HEK293T (cell line): ENCODE measurements around the gene HEG1.

Source experiments
- CTCF ChIA-PET: fragments of 350-600 bp; formaldehyde crosslinking; extraction: SDS; loops from one replicate; lab custom pipeline; 2021; ENCODE audit warnings: antibody characterized with exemption, inconsistent platforms; lab: Yijun Ruan, JAX
- POLR2A ChIA-PET: fragments of 350-600 bp; formaldehyde crosslinking; extraction: SDS; loops from one replicate; lab custom pipeline; 2020; ENCODE audit warnings: antibody characterized with exemption, inconsistent platforms; lab: Yijun Ruan, JAX
- DNase-seq: peaks from one replicate; pipeline ENCODE4 v3.0.0; 2012; ENCODE audit warnings: mixed read lengths; ENCODE audit errors: extremely low spot score
- ARNT ChIP-seq: fragments of 450-650 bp; IDR thresholded peaks from 2 replicates; pipeline ENCODE4 v1.6.1; 2017; ENCODE audit warnings: mild to moderate bottlenecking
- BHLHE40 ChIP-seq: fragments of 450-650 bp; IDR thresholded peaks from 2 replicates; pipeline ENCODE4 v1.6.1; 2016; ENCODE audit warnings: mild to moderate bottlenecking, moderate library complexity, borderline replicate concordance
- CTBP1 ChIP-seq: fragments of 450-650 bp; IDR thresholded peaks from 2 replicates; pipeline ENCODE4 v1.6.1; 2016; ENCODE audit warnings: borderline replicate concordance
- ELF4 ChIP-seq: fragments of 450-650 bp; IDR thresholded peaks from 2 replicates; pipeline ENCODE4 v1.6.1; 2017; ENCODE audit warnings: antibody characterized with exemption
- FOXA1 ChIP-seq: fragments of 450-650 bp; IDR thresholded peaks from 2 replicates; pipeline ENCODE4 v1.6.1; 2016; ENCODE audit warnings: mild to moderate bottlenecking
- FOXK2 ChIP-seq: fragments of 450-650 bp; IDR thresholded peaks from 2 replicates; pipeline ENCODE4 v1.6.1; 2016; ENCODE audit warnings: mild to moderate bottlenecking
- FOXM1 ChIP-seq: fragments of 450-650 bp; IDR thresholded peaks from 2 replicates; pipeline ENCODE4 v1.6.1; 2017; ENCODE audit warnings: mild to moderate bottlenecking, borderline replicate concordance
- HDGF ChIP-seq: fragments of 450-650 bp; IDR thresholded peaks from 2 replicates; pipeline ENCODE4 v1.6.1; 2017; ENCODE audit warnings: antibody characterized with exemption, borderline replicate concordance
- L3MBTL2 ChIP-seq: fragments of 450-650 bp; conservative IDR thresholded peaks from 2 replicates; pipeline ENCODE4 v1.6.1; 2016; ENCODE audit warnings: mild to moderate bottlenecking
- LEF1 ChIP-seq: fragments of 450-650 bp; IDR thresholded peaks from 2 replicates; pipeline ENCODE4 v1.6.1; 2017; ENCODE audit warnings: mild to moderate bottlenecking, borderline replicate concordance
- NFRKB ChIP-seq: fragments of 450-650 bp; IDR thresholded peaks from 2 replicates; pipeline ENCODE4 v1.6.1; 2016; ENCODE audit warnings: mild to moderate bottlenecking, moderate library complexity
- SP1 ChIP-seq: fragments of 450-650 bp; IDR thresholded peaks from 2 replicates; pipeline ENCODE4 v1.6.1; 2017
- SUZ12 ChIP-seq: fragments of 450-650 bp; IDR thresholded peaks from 2 replicates; pipeline ENCODE4 v1.6.1; 2016; ENCODE audit warnings: mild to moderate bottlenecking
- TARDBP ChIP-seq: fragments of 450-650 bp; IDR thresholded peaks from 2 replicates; pipeline ENCODE4 v1.6.1; 2016
- ZNF384 ChIP-seq: fragments of 450-650 bp; IDR thresholded peaks from 2 replicates; pipeline ENCODE4 v1.6.1; 2016
- TF ChIP-seq, protein P1 (sequence below): fragments of 450-650 bp; IDR thresholded peaks from 2 replicates; pipeline ENCODE4 v1.6.1; 2016

HEG1 gene

DNA sequence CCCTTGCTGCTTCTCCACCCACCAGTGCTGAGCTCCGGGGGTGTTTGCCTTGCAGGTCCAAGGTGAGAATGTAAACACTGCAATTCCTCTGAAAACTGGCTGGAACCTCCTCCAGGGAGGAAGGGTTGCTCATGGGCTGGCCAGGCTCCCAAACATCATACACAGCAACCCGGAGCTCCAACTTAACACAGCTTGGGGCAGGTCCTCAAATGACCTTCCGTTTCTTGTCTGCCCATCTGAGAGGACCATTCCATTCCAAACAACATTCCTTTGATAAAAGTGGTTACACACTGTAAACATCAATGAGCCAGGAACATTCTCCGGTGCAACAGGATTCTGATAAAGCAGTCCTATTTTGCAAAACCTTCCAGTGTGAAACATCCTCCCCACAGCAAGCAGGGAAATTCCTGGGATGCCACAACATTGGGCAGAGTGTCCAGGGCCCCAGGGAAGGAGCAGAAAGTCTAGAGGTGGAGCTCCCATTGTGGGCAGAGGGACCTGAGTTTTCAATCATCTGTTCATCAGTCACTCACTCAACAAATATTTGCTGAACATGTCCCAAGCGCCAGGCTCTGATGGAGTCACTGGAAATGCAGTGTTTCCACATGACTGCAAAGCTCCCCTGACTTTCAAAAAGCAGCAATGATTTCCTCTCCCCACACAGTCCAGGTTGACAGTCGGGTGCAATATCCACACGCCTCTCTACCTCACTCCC lies 7.3 kb upstream of the HEG1 start:
- POLR2A ChIA-PET = no interaction called here
- no peak for DNase-seq
- no peak for TF ChIP-seq FOXA1
- no peak for TF ChIP-seq L3MBTL2
- TF ChIP-seq FOXK2 = no peak
- CTCF ChIA-PET = no interaction called here

DNA sequence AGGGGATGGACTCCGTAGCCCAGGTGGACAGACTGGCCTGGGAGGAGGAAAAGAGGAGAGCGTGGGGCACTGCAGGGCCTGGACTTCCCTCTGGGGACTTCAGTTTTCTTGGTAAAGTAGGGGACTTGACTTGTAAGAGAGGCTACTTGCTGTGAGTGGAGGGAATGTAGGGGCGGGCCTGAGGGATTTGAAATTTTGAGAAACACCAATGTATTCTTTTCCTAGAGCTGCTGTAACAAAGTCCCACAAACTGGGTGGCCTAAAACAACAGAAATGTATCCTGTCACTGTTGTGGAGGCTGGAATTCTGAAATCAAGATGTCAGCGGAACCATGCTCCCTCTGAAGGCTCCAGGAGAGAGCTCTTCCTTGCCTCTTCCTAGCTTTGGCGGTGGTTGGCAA lies 5.8 kb upstream of the HEG1 start:
- DNase-seq = no peak
- TF ChIP-seq HDGF = no peak
- TF ChIP-seq L3MBTL2 = no peak
- TF ChIP-seq SUZ12 = no peak
- TF ChIP-seq CTBP1 = no peak
- TF ChIP-seq ARNT = no peak
- CTCF ChIA-PET = no interaction called here
- POLR2A ChIA-PET = no interaction called here

- no peak for DNase-seq
- ChIA-PET CTCF (no interaction called here), POLR2A (no interaction called here)
- TF ChIP-seq TARDBP (no peak), NFRKB (no peak), SP1 (no peak), FOXM1 (no peak), BHLHE40 (no peak), SUZ12 (no peak), FOXK2 (no peak), CTBP1 (no peak), L3MBTL2 (no peak), ZNF384 (no peak), HDGF (no peak), LEF1 (no peak), ELF4 (no peak), FOXA1 (no peak)
- TF ChIP-seq, protein P1, sequence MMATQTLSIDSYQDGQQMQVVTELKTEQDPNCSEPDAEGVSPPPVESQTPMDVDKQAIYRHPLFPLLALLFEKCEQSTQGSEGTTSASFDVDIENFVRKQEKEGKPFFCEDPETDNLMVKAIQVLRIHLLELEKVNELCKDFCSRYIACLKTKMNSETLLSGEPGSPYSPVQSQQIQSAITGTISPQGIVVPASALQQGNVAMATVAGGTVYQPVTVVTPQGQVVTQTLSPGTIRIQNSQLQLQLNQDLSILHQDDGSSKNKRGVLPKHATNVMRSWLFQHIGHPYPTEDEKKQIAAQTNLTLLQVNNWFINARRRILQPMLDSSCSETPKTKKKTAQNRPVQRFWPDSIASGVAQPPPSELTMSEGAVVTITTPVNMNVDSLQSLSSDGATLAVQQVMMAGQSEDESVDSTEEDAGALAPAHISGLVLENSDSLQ = no peak
These were observed 5.4 kb upstream of the HEG1 start for GRCh38 chr3:125061170-125061569.

DNA sequence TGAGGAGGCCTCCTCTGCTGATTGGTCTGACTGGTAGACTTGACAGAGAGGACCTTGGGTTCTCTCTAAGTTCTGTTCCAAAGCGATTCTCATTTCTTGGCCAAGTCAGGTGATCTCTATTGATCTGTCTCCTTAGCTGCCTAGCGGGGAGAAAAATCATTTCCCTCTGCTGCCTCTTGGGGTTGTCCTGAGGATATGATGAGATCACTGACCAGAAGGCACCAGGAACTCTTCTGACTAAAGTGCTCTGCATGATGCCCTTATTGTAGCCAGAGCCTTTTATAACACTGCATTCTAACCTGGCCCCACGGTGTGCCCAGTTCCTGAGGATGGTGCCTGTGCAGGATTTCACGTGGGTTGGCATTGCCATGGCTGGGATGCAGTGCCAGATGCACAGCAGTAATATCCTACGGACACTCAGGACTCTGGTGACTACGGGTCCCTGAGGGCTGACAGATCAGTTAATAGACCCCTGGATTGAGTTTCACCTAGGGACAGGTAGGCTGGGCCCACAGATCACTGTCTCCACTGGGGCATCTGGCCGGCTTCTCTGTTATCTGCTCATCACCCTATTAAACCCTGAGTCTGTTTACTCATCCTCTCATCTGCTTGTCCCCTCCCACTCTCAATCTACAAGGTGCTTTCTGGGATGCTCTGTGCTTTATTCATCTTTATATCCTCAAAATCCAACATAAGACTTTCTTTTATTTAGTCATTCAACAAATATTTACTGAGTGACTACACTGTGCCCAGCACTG lies 3.9 kb upstream of the HEG1 start:
- ChIA-PET CTCF (interaction anchor here (0.6 kb wide), 1 partner anchor 102 kb away, joined by 3 read pairs; no protein-coding TSS in a partner anchor), POLR2A (no interaction called here)
- no peak for DNase-seq
- no peak for TF ChIP-seq ZNF384
- TF ChIP-seq ELF4 = no peak
- TF ChIP-seq SP1 = no peak
- no peak for TF ChIP-seq FOXK2
- TF ChIP-seq L3MBTL2 = no peak
- TF ChIP-seq HDGF = no peak
- TF ChIP-seq LEF1 = no peak
- TF ChIP-seq BHLHE40 = no peak
- no peak for TF ChIP-seq FOXM1
- no peak for TF ChIP-seq TARDBP
- TF ChIP-seq, protein P1 = no peak

DNA sequence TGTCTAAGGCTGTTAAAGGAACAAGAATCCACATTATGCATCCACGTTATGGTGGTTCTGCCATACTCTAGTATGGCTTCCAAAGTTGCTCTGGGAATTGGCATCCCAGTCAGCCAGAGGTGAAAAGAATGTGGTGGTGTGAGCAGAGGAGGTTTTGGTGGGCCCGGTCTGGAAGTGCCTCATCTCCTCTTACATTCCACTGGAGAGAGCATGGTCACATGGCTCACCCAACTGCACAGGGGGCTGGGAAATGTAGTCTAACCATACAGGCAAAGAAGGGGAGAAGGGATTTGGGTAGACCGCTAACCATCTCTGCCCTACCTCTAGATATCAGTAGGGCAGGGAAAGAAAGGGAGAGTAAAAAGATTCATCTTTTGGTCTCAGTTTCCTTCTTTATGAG lies 3.2 kb upstream of the HEG1 start:
- ChIA-PET CTCF (no interaction called here), POLR2A (no interaction called here)
- DNase-seq = no peak
- TF ChIP-seq ELF4 (no peak), SUZ12 (no peak), ZNF384 (no peak), BHLHE40 (no peak), LEF1 (no peak), L3MBTL2 (no peak), FOXM1 (no peak), FOXA1 (no peak), FOXK2 (no peak), ARNT (no peak), NFRKB (no peak), HDGF (no peak)

GRCh38 chr3:125058529-125058928 lies 2.7 kb upstream of the HEG1 start:
- TF ChIP-seq, protein P1 = no peak
- TF ChIP-seq FOXA1 (no peak), TARDBP (no peak), ZNF384 (no peak), FOXK2 (no peak), ARNT (no peak)
- ChIA-PET CTCF (no interaction called here), POLR2A (no interaction called here)
- no peak for DNase-seq
